Adrenal gland (tissue), 12 donors: ENCODE measurements around the gene SHD. TPM values are rescaled to one million over a fixed set of nuclear protein-coding genes. Genes with fewer than 3 reads are reported as not detected.
A peak's percentile ranks its signal among the peaks of the same experiment; 100 is the strongest.

Source experiments
- DNase-seq, 7 donors: peaks; one replicate each; pipeline ENCODE4 v3.0.0-alpha.2; 2019 to 2020
- H3K27ac ChIP-seq, 5 donors: fragments of 200-600 bp; sonication (generic) in 4 of 5; 1 replicate in 3 of 5; 2 replicates in 2 of 5; pipeline versions ENCODE4 v1.5.1 to v1.8.0; 2016 to 2020; ENCODE audit warnings: mild to moderate bottlenecking in 1 of 5
- H3K27me3 ChIP-seq: fragments of 200-600 bp; 2 replicates; pipeline ENCODE4 v1.8.0; 2021
- H3K36me3 ChIP-seq, 2 donors: fragments of 200-600 bp; replicated peaks in 1 of 2; 1 replicate in 1 of 2; 2 replicates in 1 of 2; pipeline versions ENCODE4 v1.5.1 to v1.8.0; 2018 to 2022
- H3K4me1 ChIP-seq, 2 donors: fragments of 200-600 bp; replicated peaks in 1 of 2; 1 replicate in 1 of 2; 2 replicates in 1 of 2; pipeline versions ENCODE4 v1.5.1 to v1.8.0; 2018 to 2021
- H3K4me3 ChIP-seq, 4 donors: fragments of 200-600 bp; sonication (generic) in 3 of 4; one replicate each; pipeline ENCODE4 v1.5.1; 2016 to 2018
- H3K9me3 ChIP-seq, 3 donors: fragments of 200-600 bp; sonication (generic) in 1 of 3; replicated peaks in 1 of 3; 1 replicate in 2 of 3; 2 replicates in 1 of 3; pipeline versions ENCODE4 v1.5.1 to v1.8.0; 2016 to 2021
- CTCF ChIP-seq, 6 experiments: fragments of 450-650 bp in 4 of 6; fragments of 200-600 bp in 2 of 6; sonication (generic) in 1 of 6; IDR thresholded peaks; 1 replicate in 5 of 6; 2 replicates in 1 of 6; pipeline versions ENCODE4 v1.5.1 to v1.8.0; 2016 to 2021; ENCODE audit warnings: antibody characterized with exemption in 6 of 6, mild to moderate bottlenecking in 2 of 6, moderate library complexity in 1 of 6
- POLR2A ChIP-seq, 2 donors: fragments of 450-650 bp; IDR thresholded peaks; one replicate each; pipeline ENCODE4 v1.6.1; 2017; ENCODE audit warnings: antibody characterized with exemption in 2 of 2, mild to moderate bottlenecking in 2 of 2, moderate library complexity in 1 of 2
- WGBS, 4 donors: extraction: QIAGEN DNeasy Blood & Tissue Kit in 2 of 4; methylation state at CpG; one replicate each; pipeline versions ENCODE4 v1.1.5 to v1.1.7; 2013 to 2017; 5-methylcytosine and 5-hydroxymethylcytosine counted together
- intact Hi-C, 2 donors: fragments of 100-400 bp; cut with DNase I; formaldehyde crosslinking; loops; one replicate each; pipeline versions ENCODE4 v1.14.1 to v1.15.0; 2022 to 2023
- polyA plus RNA-seq, 3 donors: library from polyadenylated mRNA; stranded (reverse); fragments of 200-250 nt in 2 of 3; fragments of 350-450 nt in 1 of 3; fragmentation: Illumina TruSeq in 1 of 3; extraction: RNeasy Lipid Tissue Mini Kit (QIAGEN cat#74804) in 1 of 3; gene quantifications; one replicate each; pipeline ENCODE4 v1.2.3, GENCODE V29; 2013 to 2014
- total RNA-seq, 9 donors: library from RNA; depleted of rRNA in 4 of 9; stranded (reverse); fragments of >200 nt in 4 of 9; fragments of 120-200 nt in 1 of 9; fragmentation: NEBNext Ultra II Directional in 1 of 9; extraction: Animal tissue kit (Norgen Biotek cat#: 25700) in 1 of 9; gene quantifications; one replicate each; pipeline versions ENCODE4 v1.1.0 to v1.2.4, GENCODE V29; 2013 to 2023
- donor health status: healthy with polysubstance abuse.
- donor health status: Bipolar disorder and iron deficiency.
- donor health status: DM: yes; HTN: yes; CAD: no.
- donor health status: DM: no; HTN: no; CAD: no.
- donor health status: DM: no; HTN: no; CAD: no.
- donor health status: DM: yes; HTN: yes; CAD: no.

The SHD gene
- total and polyA plus RNA-seq, 12 donors, result 0.07 to 4.1 (median 0.74) TPM; not detected in 6

- peak; percentile 71 to 89 (median 81) for DNase-seq
- Histone ChIP-seq H3K27ac (no peak overlapping the region), H3K4me3 (no peak overlapping the region), H3K27me3 (no peaks in the 10 kb centered on the region), H3K4me1 (peaks cover 0 to 13% of the 10 kb centered on the region in 2 donors), H3K9me3 (no peaks in the 10 kb centered on the region), H3K36me3 (no peaks in the 10 kb centered on the region)
- intact Hi-C loops, result no loop called here
- WGBS, 4 donors, result 51 to 57% (median 53%) methylated on average over 8 to 37 of the region's 37 CpGs
- TF ChIP-seq POLR2A (IDR thresholded peaks at IDR 0.05) (no peak), CTCF (IDR thresholded peaks at IDR 0.05) (no peak)
These were observed 44.0 kb downstream of the SHD start for GRCh38 chr19:4322942-4323665.

- TF ChIP-seq CTCF (IDR thresholded peaks at IDR 0.05), result no peak
- TF ChIP-seq POLR2A (IDR thresholded peaks at IDR 0.05), result no peak
- Histone ChIP-seq H3K27ac (no peak overlapping the region), H3K4me3 (no peak overlapping the region), H3K36me3 (no peaks in the 10 kb centered on the region), H3K4me1 (peaks cover 2 to 13% of the 10 kb centered on the region in 2 donors), H3K9me3 (no peaks in the 10 kb centered on the region), H3K27me3 (no peaks in the 10 kb centered on the region)
- DNase-seq, result peak in 1 of 7 donors; percentile 25
- intact Hi-C loops, result no loop called here
- 91 to 94% (median 93%) methylated on average over 8 to 9 of the region's 9 CpGs for WGBS, 4 donors
These were observed 44.6 kb downstream of the SHD start for GRCh38 chr19:4323692-4324091.

- DNase-seq, result no peak
- H3K4me3 ChIP-seq, result no peak overlapping the region
- intact Hi-C loops, result no loop called here
- no peaks in the 10 kb centered on the region for H3K36me3 ChIP-seq
- H3K4me1 ChIP-seq, result peaks cover 8 to 18% of the 10 kb centered on the region in 2 donors
- no peaks in the 10 kb centered on the region for H3K9me3 ChIP-seq
- TF ChIP-seq CTCF (IDR thresholded peaks at IDR 0.05) (no peak), POLR2A (IDR thresholded peaks at IDR 0.05) (no peak)
- WGBS, 4 donors, result 83 to 89% (median 87%) methylated on average over 8 to 12 of the region's 12 CpGs
- H3K27ac ChIP-seq, result no peak overlapping the region
- no peaks in the 10 kb centered on the region for H3K27me3 ChIP-seq
These were observed 45.2 kb downstream of the SHD start for GRCh38 chr19:4324228-4324627.

GRCh38 chr19:4326215-4326836, 47.3 kb downstream of the SHD start:
- Histone ChIP-seq H3K4me3 (no peak overlapping the region), H3K27ac (no peak overlapping the region), H3K4me1 (peaks cover 9 to 20% of the 10 kb centered on the region in 2 donors), H3K27me3 (no peaks in the 10 kb centered on the region), H3K36me3 (no peaks in the 10 kb centered on the region), H3K9me3 (no peaks in the 10 kb centered on the region)
- DNase-seq, result no peak
- WGBS, 4 donors, result 54 to 67% (median 59%) methylated on average over 13 of the region's 13 CpGs
- intact Hi-C loops, result no loop called here
- no peak for TF ChIP-seq POLR2A (IDR thresholded peaks at IDR 0.05)
- TF ChIP-seq CTCF (IDR thresholded peaks at IDR 0.05), result no peak
